Lower lobe of right lung (tissue), 2 donors: ENCODE data around the gene DUSP18. TPM values are rescaled to one million over a fixed set of nuclear protein-coding genes. Genes with fewer than 3 reads are reported as not detected.
A peak's percentile ranks its signal among the peaks of the same experiment; 100 is the strongest.

Experiments used
- ATAC-seq, 2 donors: fragments of 200-7000 bp; cut with Tn5 transposase; one replicate each; pipeline ENCODE4 v1.9.1; 2020 to 2022; ENCODE audit warnings: mild to moderate bottlenecking in 2 of 2, moderate library complexity in 2 of 2
- DNase-seq: peaks from one replicate; pipeline ENCODE4 v3.0.0-alpha.2; 2020
- H3K27ac ChIP-seq: fragments of 200-600 bp; one replicate; pipeline ENCODE4 v1.8.0; 2022
- H3K27me3 ChIP-seq: fragments of 200-600 bp; one replicate; pipeline ENCODE4 v1.8.0; 2022; ENCODE audit warnings: low read depth
- H3K36me3 ChIP-seq: fragments of 200-600 bp; one replicate; pipeline ENCODE4 v1.8.0; 2022; ENCODE audit warnings: mild to moderate bottlenecking
- H3K4me1 ChIP-seq: fragments of 200-600 bp; one replicate; pipeline ENCODE4 v1.8.0; 2022
- H3K4me3 ChIP-seq: fragments of 200-600 bp; one replicate; pipeline ENCODE4 v1.8.0; 2022; ENCODE audit warnings: mild to moderate bottlenecking
- H3K9me3 ChIP-seq: fragments of 200-600 bp; one replicate; pipeline ENCODE4 v1.8.0; 2022
- intact Hi-C: fragments of 100-400 bp; cut with DNase I; formaldehyde crosslinking; loops from one replicate; pipeline ENCODE4 v1.11.0; 2022
- total RNA-seq: library from RNA; stranded (reverse); fragmentation: NEBNext Ultra II Directional; extraction: Animal tissue kit (Norgen Biotek cat#: 25700); gene quantifications from one replicate; pipeline ENCODE4 v1.2.1, GENCODE V29; 2021
- TF ChIP-seq, protein P1 (sequence below): fragments of 200-600 bp; IDR thresholded peaks from one replicate; pipeline ENCODE4 v1.8.0; 2022; ENCODE audit warnings: antibody characterized with exemption, mild to moderate bottlenecking
- donor health status: DM: no; HTN: yes; CAD: no; lungs with severe emphysema.

Gene DUSP18
- total RNA-seq, 1 donor from 2014 or later, result 21.5 TPM

DNA sequence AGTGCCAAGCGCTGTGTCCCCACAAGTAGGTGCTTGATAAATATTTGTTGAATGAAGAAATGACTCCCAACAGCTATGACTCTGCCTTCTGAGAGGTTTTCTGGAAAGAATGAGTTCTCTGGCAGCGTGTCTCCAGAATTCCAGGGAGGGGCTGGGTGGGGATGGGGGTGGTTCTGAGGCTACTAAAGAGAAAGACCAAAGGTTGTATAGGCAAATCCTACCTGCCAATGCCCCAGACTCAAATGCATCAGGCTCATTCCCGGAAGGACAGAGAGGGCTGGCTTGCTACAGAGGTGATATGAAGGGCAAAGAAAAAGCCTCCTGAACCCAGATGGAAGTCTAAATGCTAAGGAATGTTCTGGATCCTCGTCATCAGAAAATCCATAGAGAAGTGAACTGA is 1.9 kb downstream of the DUSP18 start:
- ATAC-seq (no peak), DNase-seq (no peak)
- Histone ChIP-seq H3K4me3 (no peak overlapping the region), H3K36me3 (peaks cover 30% of the 10 kb centered on the region), H3K9me3 (no peaks in the 10 kb centered on the region), H3K27ac (no peak overlapping the region), H3K4me1 (peaks cover 18% of the 10 kb centered on the region), H3K27me3 (no peaks in the 10 kb centered on the region)
- intact Hi-C loops, result no loop called here
- TF ChIP-seq, protein P1, sequence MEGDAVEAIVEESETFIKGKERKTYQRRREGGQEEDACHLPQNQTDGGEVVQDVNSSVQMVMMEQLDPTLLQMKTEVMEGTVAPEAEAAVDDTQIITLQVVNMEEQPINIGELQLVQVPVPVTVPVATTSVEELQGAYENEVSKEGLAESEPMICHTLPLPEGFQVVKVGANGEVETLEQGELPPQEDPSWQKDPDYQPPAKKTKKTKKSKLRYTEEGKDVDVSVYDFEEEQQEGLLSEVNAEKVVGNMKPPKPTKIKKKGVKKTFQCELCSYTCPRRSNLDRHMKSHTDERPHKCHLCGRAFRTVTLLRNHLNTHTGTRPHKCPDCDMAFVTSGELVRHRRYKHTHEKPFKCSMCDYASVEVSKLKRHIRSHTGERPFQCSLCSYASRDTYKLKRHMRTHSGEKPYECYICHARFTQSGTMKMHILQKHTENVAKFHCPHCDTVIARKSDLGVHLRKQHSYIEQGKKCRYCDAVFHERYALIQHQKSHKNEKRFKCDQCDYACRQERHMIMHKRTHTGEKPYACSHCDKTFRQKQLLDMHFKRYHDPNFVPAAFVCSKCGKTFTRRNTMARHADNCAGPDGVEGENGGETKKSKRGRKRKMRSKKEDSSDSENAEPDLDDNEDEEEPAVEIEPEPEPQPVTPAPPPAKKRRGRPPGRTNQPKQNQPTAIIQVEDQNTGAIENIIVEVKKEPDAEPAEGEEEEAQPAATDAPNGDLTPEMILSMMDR, result no peak

GRCh38 chr22:30665266-30665665 is 2.4 kb downstream of the DUSP18 start:
- Histone ChIP-seq H3K4me1 (peaks cover 18% of the 10 kb centered on the region), H3K4me3 (no peak overlapping the region), H3K27ac (peak overlapping the region; percentile 24), H3K9me3 (no peaks in the 10 kb centered on the region), H3K27me3 (no peaks in the 10 kb centered on the region), H3K36me3 (peaks cover 30% of the 10 kb centered on the region)
- intact Hi-C loops, result no loop called here
- TF ChIP-seq, protein P1, result no peak
- DNase-seq (no peak), ATAC-seq (no peak)

- H3K27ac ChIP-seq, result peak overlapping the region; percentile 24
- intact Hi-C loops, result no loop called here
- no peaks in the 10 kb centered on the region for H3K9me3 ChIP-seq
- H3K4me1 ChIP-seq, result peaks cover 18% of the 10 kb centered on the region
- H3K27me3 ChIP-seq, result no peaks in the 10 kb centered on the region
- H3K36me3 ChIP-seq, result peaks cover 30% of the 10 kb centered on the region
- no peak overlapping the region for H3K4me3 ChIP-seq
- TF ChIP-seq, protein P1, result no peak
- DNase-seq (no peak), ATAC-seq (no peak)
Measured at GRCh38 chr22:30664798-30665197, 2.9 kb downstream of the DUSP18 start.

DNA sequence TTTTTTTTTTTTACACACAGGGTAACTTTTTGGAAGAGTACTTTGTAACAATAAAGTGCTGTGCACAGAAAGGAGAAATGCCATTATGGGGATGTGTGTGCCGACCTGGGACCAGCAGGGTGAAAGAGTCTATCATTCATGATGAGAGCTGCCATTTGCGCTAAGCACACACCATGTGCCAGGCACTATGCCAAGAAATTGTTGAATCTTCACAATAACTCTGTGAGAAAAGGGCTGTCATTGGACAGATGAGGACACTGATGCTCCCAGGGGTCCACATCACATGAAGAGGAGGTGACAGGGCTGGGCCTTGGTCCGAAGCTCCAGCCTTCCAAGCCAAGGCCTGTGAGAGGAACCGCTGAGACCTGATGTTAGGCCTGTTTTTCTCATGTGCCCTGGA is 5.6 kb downstream of the DUSP18 start:
- Histone ChIP-seq H3K36me3 (peaks cover 30% of the 10 kb centered on the region), H3K27ac (no peak overlapping the region), H3K4me3 (no peak overlapping the region), H3K9me3 (no peaks in the 10 kb centered on the region), H3K27me3 (no peaks in the 10 kb centered on the region), H3K4me1 (peaks cover 18% of the 10 kb centered on the region)
- intact Hi-C loops, result no loop called here
- ATAC-seq, result no peak
- TF ChIP-seq, protein P1, result no peak
- DNase-seq, result no peak

DNA sequence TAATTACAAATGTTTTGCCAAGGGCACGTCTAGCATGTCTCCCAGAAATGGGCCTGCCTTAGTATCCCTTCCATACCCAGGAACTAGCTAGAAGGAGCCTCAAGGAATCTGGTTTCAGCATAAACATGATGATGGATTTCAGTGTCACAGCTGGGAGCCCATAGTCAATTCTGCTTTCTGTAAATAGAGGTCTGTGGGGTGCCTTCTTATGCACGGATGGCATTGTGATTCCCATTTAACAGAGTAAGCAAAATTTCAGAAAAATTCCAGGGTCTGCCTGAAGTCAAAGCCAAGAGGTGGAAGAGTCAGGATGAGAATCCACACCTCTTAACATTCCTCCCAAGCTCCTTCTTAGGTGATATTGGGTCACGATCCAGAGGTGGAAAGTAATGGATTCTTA is 12.1 kb downstream of the DUSP18 start:
- TF ChIP-seq, protein P1, result no peak

DNA sequence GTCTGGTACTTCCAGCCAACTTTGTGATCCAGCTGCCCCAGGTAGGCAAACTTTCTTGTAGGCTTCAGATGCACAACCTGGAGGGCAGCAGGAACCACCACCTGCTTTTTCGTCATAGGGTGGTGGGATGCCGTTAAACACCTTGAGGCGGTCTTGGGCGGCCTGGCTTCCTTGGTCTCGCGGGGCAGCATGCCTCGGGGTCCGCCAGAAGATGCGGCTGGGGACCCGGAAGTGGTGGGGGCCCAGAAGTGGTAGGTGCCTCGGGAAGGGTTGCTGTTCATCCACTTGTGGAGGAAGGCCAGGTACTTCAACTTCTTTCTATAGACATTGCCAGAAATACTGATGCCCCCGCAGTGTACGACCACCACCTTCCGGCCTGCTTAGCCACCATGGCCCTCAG is 13.3 kb downstream of the DUSP18 start:
- ATAC-seq (no peak), DNase-seq (no peak)
- Histone ChIP-seq H3K27ac (no peak overlapping the region), H3K27me3 (no peaks in the 10 kb centered on the region), H3K4me1 (no peaks in the 10 kb centered on the region), H3K4me3 (no peak overlapping the region), H3K9me3 (no peaks in the 10 kb centered on the region), H3K36me3 (no peaks in the 10 kb centered on the region)
- TF ChIP-seq, protein P1, result no peak
- intact Hi-C loops, result no loop called here

More for the DNA sequence above, 12.1 kb downstream of the DUSP18 start:
- Histone ChIP-seq H3K27me3 (no peaks in the 10 kb centered on the region), H3K36me3 (no peaks in the 10 kb centered on the region), H3K9me3 (no peaks in the 10 kb centered on the region), H3K4me3 (no peak overlapping the region), H3K27ac (no peak overlapping the region), H3K4me1 (no peaks in the 10 kb centered on the region)
- intact Hi-C loops, result no loop called here
- no peak for DNase-seq
- no peak for ATAC-seq
